GM12878 (cell line): ENCODE data around the gene CACNA2D2. TPM values are rescaled to one million over a fixed set of nuclear protein-coding genes. Genes with fewer than 3 reads are reported as not detected.

Source experiments
- ATAC-seq: fragments of 200-7000 bp; cut with Tn5 transposase; 3 replicates; pipeline ENCODE4 v1.9.1; 2020; ENCODE audit warnings: mild to moderate bottlenecking, moderate library complexity
- BruUV-seq: library from RNA; stranded (reverse); fragments of 400-500 nt; replicated peaks from 2 replicates; lab custom pipeline; 2021; lab: Mats Ljungman, UMichigan
- CTCF ChIA-PET: fragments of 300-600 bp; sonication (Branson Sonifier 250); formaldehyde crosslinking; extraction: SDS; loops from one replicate; lab custom pipeline; 2021; ENCODE audit warnings: inconsistent platforms; lab: Yijun Ruan, JAX
- POLR2A ChIA-PET: fragments of 350-600 bp; formaldehyde crosslinking; extraction: SDS; loops from one replicate; lab custom pipeline; 2021; ENCODE audit warnings: inconsistent platforms; lab: Charles Lee
- RAD21 ChIA-PET: fragments of 300-600 bp; sonication (Branson Sonifier 250); formaldehyde crosslinking; loops from one replicate; lab custom pipeline; 2023; ENCODE audit warnings: antibody characterized with exemption; ENCODE audit not compliant: unreplicated experiment; lab: Charles Lee
- SMC1A ChIA-PET: fragments of 300-600 bp; sonication (Branson Sonifier 250); formaldehyde crosslinking; loops from one replicate; lab custom pipeline; 2023; ENCODE audit not compliant: unreplicated experiment, uncharacterized antibody; lab: Charles Lee
- DNase-seq: peaks from one replicate; pipeline ENCODE4 v3.0.0-alpha.2; 2011; ENCODE audit warnings: low read depth, low spot score
- FAIRE-seq: peaks from 3 replicates; lab custom pipeline; 2011; peaks lifted over from hg19 to GRCh38; lab: Jason Lieb, UNC
- H2AFZ ChIP-seq: 2 replicates; pipeline ENCODE4 v1.6.0; 2011; ENCODE audit warnings: low read depth, low read length, control low read depth; ENCODE audit not compliant: control insufficient read depth
- H3K27ac ChIP-seq: 2 replicates; pipeline ENCODE4 v1.5.1; 2011; ENCODE audit warnings: control low read depth; ENCODE audit not compliant: control insufficient read depth, insufficient read depth
- H3K27me3 ChIP-seq, 2 experiments: replicated peaks in 1 of 2; 2 replicates each; pipeline versions ENCODE4 v1.6.0 to v1.6.1; 2011; ENCODE audit warnings: low read length in 1 of 2; ENCODE audit not compliant: control insufficient read depth in 2 of 2, insufficient read depth in 2 of 2
- H3K36me3 ChIP-seq, 2 experiments: 2 replicates each; pipeline ENCODE4 v1.5.1; 2011; ENCODE audit warnings: low read length in 1 of 2; ENCODE audit not compliant: control insufficient read depth in 2 of 2, insufficient read depth in 2 of 2
- H3K4me1 ChIP-seq: 2 replicates; pipeline ENCODE4 v1.6.1; 2011; ENCODE audit warnings: mild to moderate bottlenecking, low read length, moderate library complexity, mixed read lengths; ENCODE audit not compliant: control insufficient read depth, insufficient read depth
- H3K4me2 ChIP-seq: 2 replicates; pipeline ENCODE4 v1.6.0; 2011; ENCODE audit warnings: control low read depth; ENCODE audit not compliant: control insufficient read depth, insufficient read depth
- H3K4me3 ChIP-seq: fragments of 200-600 bp; sonication (generic); 2 replicates; pipeline ENCODE4 v1.5.1; 2016
- H3K79me2 ChIP-seq: 2 replicates; pipeline ENCODE4 v1.6.0; 2011; ENCODE audit warnings: low read length; ENCODE audit not compliant: control insufficient read depth, insufficient read depth
- H3K9ac ChIP-seq: 2 replicates; pipeline ENCODE4 v1.8.0; 2011; ENCODE audit warnings: low read length, control low read depth, mixed read lengths; ENCODE audit not compliant: control insufficient read depth, insufficient read depth
- H3K9me3 ChIP-seq: replicated peaks from 3 replicates; pipeline ENCODE4 v1.5.1; 2011; ENCODE audit warnings: mild to moderate bottlenecking, low read length; ENCODE audit not compliant: control insufficient read depth, insufficient read depth
- H4K20me1 ChIP-seq: 2 replicates; pipeline ENCODE4 v1.6.0; 2011; ENCODE audit not compliant: control insufficient read depth, insufficient read depth
- CBX3 ChIP-seq: fragments of 200-600 bp; sonication (generic); IDR thresholded peaks from 2 replicates; pipeline ENCODE4 v1.6.1; 2016; ENCODE audit warnings: low read depth, borderline replicate concordance
- ESRRA ChIP-seq: IDR thresholded peaks from 2 replicates; pipeline ENCODE4 v1.6.1; 2012; ENCODE audit warnings: mild to moderate bottlenecking, low read length, improper control_type of control experiment
- NFYA ChIP-seq: IDR thresholded peaks from 2 replicates; pipeline ENCODE4 v1.6.1; 2011; ENCODE audit warnings: low read depth, mild to moderate bottlenecking, low read length, improper control_type of control experiment, borderline replicate concordance
- NRF1 ChIP-seq: conservative IDR thresholded peaks from 2 replicates; pipeline ENCODE4 v1.6.1; 2011; ENCODE audit warnings: mild to moderate bottlenecking, low read depth, low read length, improper control_type of control experiment
- SP1 ChIP-seq: IDR thresholded peaks from one replicate; pipeline ENCODE4 v1.6.1; 2011; ENCODE audit warnings: low read depth, low read length
- SREBF2 ChIP-seq: IDR thresholded peaks from 2 replicates; pipeline ENCODE4 v1.6.1; 2012; ENCODE audit warnings: mild to moderate bottlenecking, low read length
- SUPT20H ChIP-seq: IDR thresholded peaks from 2 replicates; pipeline ENCODE4 v1.6.1; 2011; ENCODE audit warnings: low read depth, mild to moderate bottlenecking, low read length, moderate library complexity, borderline replicate concordance; ENCODE audit not compliant: control insufficient read depth
- ZBED1 ChIP-seq: IDR thresholded peaks from 2 replicates; pipeline ENCODE4 v1.6.1; 2016; ENCODE audit warnings: borderline replicate concordance
- WGBS: methylation state at CpG from one replicate; pipeline ENCODE4 v1.1.6; 2016; ENCODE audit warnings: low lambda C conversion rate; ENCODE audit not compliant: insufficient replicate concordance, insufficient coverage; ENCODE audit errors: missing lambda C conversion rate; 5-methylcytosine and 5-hydroxymethylcytosine counted together
- in situ Hi-C: fragments of 300-500 bp; cut with MboI; formaldehyde crosslinking; loops from 9 replicates; pipeline ENCODE4 v1.14.3; 2018; ENCODE audit warnings: mixed read lengths
- intact Hi-C: fragments of 100-400 bp; cut with micrococcal nuclease; formaldehyde crosslinking; loops from one replicate; pipeline ENCODE4 v1.14.2; 2022; ENCODE audit not compliant: unreplicated experiment
- polyA plus RNA-seq, 11 experiments: library from polyadenylated mRNA; depleted of rRNA in 4 of 11; unstranded in 6 of 11; stranded (reverse) in 5 of 11; fragments of >200 nt; fragmentation: Nextera tagmentation in 4 of 11; fragmentation: Illumina TruSeq in 1 of 11; extraction: Ambion mirVana in 4 of 11; extraction: Trizol in 1 of 11; gene quantifications; 1 replicate in 1 of 11; 2 replicates in 10 of 11; pipeline versions ENCODE4 v1.2.1 to v1.2.3, GENCODE V29; 2011 to 2016; ENCODE audit warnings: inconsistent platforms in 2 of 11, missing spikeins in 2 of 11, low read depth in 1 of 11
- total RNA-seq, 4 experiments: library from RNA; depleted of rRNA in 3 of 4; stranded (reverse); fragments of >200 nt in 3 of 4; fragmentation: Illumina TruSeq in 1 of 4; extraction: Trizol in 1 of 4; gene quantifications; 2 replicates each; pipeline versions ENCODE4 v1.2.1 to v1.2.3, GENCODE V29; 2013 to 2021
- TF ChIP-seq, protein P1 (sequence below), 3 experiments: IDR thresholded peaks in 2 of 3; conservative IDR thresholded peaks in 1 of 3; 2 replicates each; pipeline ENCODE4 v1.5.1; 2011; ENCODE audit warnings: low read depth in 3 of 3, low read length in 3 of 3, mild to moderate bottlenecking in 3 of 3, control low read depth in 2 of 3, moderate library complexity in 2 of 3, inconsistent platforms in 1 of 3, mixed read lengths in 1 of 3; ENCODE audit not compliant: control insufficient read depth in 2 of 3, insufficient read depth in 1 of 3; ENCODE audit errors: extremely low read depth in 1 of 3
- TF ChIP-seq, protein P2 (sequence below): fragments of 450-650 bp; formaldehyde crosslinking; IDR thresholded peaks from 2 replicates; pipeline ENCODE4 v1.5.0; 2022; ENCODE audit warnings: mild to moderate bottlenecking, missing genetic modification characterization
- TF ChIP-seq, protein P3 (sequence below): fragments of 450-650 bp; IDR thresholded peaks from 2 replicates; pipeline ENCODE4 v1.6.1; 2018; ENCODE audit warnings: mild to moderate bottlenecking, low read depth, moderate library complexity; ENCODE audit not compliant: partially characterized antibody
- TF ChIP-seq, protein P4 (sequence below): fragments of 450-650 bp; conservative IDR thresholded peaks from 2 replicates; pipeline ENCODE4 v1.6.1; 2017; ENCODE audit warnings: mild to moderate bottlenecking, moderate library complexity

Gene CACNA2D2
- total and polyA plus RNA-seq, 10 of the 15 experiments (the other 5 are each of a cell fraction or from before 2014, with no cell fraction given) = 0.03 to 0.07 TPM; not detected in 8

DNA sequence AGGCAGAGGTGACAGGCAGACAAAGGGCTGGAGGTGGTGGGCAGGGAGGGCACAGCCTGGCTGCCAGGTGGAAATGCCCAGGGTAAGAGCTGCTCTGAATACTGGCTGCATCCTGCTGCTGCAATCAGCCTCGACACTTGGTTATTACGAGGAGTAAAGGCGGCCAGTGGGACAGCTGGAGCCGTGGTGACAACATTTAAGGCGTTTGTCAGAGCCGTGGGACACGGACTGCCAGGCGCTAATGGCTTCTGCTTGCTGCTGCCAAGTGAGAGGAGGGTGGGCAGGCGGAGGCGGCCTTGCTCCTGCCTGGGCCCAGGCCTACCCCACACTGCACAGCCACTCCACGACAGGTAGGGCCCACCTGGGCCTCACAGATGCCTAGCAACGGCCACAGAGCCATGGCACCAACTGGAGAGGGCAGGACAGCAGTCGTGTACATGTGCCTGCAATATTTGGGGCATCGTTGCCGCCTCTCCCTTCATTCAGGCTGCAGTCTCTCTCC, 94.9 kb downstream of the CACNA2D2 start:
- no peak for DNase-seq
- TF ChIP-seq, protein P1, sequence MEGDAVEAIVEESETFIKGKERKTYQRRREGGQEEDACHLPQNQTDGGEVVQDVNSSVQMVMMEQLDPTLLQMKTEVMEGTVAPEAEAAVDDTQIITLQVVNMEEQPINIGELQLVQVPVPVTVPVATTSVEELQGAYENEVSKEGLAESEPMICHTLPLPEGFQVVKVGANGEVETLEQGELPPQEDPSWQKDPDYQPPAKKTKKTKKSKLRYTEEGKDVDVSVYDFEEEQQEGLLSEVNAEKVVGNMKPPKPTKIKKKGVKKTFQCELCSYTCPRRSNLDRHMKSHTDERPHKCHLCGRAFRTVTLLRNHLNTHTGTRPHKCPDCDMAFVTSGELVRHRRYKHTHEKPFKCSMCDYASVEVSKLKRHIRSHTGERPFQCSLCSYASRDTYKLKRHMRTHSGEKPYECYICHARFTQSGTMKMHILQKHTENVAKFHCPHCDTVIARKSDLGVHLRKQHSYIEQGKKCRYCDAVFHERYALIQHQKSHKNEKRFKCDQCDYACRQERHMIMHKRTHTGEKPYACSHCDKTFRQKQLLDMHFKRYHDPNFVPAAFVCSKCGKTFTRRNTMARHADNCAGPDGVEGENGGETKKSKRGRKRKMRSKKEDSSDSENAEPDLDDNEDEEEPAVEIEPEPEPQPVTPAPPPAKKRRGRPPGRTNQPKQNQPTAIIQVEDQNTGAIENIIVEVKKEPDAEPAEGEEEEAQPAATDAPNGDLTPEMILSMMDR (IDR thresholded peaks at IDR 0.05 in 2 of 3, conservative IDR thresholded peaks at IDR 0.05 in 1 of 3; ENCODE audit: control insufficient read depth in 2 of 3, extremely low read depth in 1 of 3, insufficient read depth in 1 of 3, low read depth in 3 of 3, low read length in 3 of 3) = no peak
- TF ChIP-seq, protein P2, sequence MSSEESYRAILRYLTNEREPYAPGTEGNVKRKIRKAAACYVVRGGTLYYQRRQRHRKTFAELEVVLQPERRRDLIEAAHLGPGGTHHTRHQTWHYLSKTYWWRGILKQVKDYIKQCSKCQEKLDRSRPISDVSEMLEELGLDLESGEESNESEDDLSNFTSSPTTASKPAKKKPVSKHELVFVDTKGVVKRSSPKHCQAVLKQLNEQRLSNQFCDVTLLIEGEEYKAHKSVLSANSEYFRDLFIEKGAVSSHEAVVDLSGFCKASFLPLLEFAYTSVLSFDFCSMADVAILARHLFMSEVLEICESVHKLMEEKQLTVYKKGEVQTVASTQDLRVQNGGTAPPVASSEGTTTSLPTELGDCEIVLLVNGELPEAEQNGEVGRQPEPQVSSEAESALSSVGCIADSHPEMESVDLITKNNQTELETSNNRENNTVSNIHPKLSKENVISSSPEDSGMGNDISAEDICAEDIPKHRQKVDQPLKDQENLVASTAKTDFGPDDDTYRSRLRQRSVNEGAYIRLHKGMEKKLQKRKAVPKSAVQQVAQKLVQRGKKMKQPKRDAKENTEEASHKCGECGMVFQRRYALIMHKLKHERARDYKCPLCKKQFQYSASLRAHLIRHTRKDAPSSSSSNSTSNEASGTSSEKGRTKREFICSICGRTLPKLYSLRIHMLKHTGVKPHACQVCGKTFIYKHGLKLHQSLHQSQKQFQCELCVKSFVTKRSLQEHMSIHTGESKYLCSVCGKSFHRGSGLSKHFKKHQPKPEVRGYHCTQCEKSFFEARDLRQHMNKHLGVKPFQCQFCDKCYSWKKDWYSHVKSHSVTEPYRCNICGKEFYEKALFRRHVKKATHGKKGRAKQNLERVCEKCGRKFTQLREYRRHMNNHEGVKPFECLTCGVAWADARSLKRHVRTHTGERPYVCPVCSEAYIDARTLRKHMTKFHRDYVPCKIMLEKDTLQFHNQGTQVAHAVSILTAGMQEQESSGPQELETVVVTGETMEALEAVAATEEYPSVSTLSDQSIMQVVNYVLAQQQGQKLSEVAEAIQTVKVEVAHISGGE (CRISPR knock-in tag) = no peak
- TF ChIP-seq, protein P3, sequence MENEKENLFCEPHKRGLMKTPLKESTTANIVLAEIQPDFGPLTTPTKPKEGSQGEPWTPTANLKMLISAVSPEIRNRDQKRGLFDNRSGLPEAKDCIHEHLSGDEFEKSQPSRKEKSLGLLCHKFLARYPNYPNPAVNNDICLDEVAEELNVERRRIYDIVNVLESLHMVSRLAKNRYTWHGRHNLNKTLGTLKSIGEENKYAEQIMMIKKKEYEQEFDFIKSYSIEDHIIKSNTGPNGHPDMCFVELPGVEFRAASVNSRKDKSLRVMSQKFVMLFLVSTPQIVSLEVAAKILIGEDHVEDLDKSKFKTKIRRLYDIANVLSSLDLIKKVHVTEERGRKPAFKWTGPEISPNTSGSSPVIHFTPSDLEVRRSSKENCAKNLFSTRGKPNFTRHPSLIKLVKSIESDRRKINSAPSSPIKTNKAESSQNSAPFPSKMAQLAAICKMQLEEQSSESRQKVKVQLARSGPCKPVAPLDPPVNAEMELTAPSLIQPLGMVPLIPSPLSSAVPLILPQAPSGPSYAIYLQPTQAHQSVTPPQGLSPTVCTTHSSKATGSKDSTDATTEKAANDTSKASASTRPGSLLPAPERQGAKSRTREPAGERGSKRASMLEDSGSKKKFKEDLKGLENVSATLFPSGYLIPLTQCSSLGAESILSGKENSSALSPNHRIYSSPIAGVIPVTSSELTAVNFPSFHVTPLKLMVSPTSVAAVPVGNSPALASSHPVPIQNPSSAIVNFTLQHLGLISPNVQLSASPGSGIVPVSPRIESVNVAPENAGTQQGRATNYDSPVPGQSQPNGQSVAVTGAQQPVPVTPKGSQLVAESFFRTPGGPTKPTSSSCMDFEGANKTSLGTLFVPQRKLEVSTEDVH = no peak
- TF ChIP-seq NFYA (no peak), SUPT20H (no peak), SREBF2 (no peak), SP1 (no peak), NRF1 (no peak), ESRRA (no peak), ZBED1 (no peak), CBX3 (no peak)
- TF ChIP-seq, protein P4, sequence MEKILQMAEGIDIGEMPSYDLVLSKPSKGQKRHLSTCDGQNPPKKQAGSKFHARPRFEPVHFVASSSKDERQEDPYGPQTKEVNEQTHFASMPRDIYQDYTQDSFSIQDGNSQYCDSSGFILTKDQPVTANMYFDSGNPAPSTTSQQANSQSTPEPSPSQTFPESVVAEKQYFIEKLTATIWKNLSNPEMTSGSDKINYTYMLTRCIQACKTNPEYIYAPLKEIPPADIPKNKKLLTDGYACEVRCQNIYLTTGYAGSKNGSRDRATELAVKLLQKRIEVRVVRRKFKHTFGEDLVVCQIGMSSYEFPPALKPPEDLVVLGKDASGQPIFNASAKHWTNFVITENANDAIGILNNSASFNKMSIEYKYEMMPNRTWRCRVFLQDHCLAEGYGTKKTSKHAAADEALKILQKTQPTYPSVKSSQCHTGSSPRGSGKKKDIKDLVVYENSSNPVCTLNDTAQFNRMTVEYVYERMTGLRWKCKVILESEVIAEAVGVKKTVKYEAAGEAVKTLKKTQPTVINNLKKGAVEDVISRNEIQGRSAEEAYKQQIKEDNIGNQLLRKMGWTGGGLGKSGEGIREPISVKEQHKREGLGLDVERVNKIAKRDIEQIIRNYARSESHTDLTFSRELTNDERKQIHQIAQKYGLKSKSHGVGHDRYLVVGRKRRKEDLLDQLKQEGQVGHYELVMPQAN = no peak

More for the DNA sequence above, 94.9 kb downstream of the CACNA2D2 start:
- ChIA-PET CTCF (no interaction called here), SMC1A (interaction anchor here (0.6 kb wide), 1 partner anchor 74 kb away, joined by 3 read pairs; no protein-coding TSS in a partner anchor), POLR2A (no interaction called here), RAD21 (no interaction called here)
- no peak overlapping the region for H3K9ac ChIP-seq
- H3K27ac ChIP-seq = no peak overlapping the region
- H4K20me1 ChIP-seq = no peaks in the 10 kb centered on the region
- H3K9me3 ChIP-seq = no peaks in the 10 kb centered on the region
- H2AFZ ChIP-seq = no peak overlapping the region
- no peak for ATAC-seq
- FAIRE-seq = no peak
- 9% methylated on average over 15 of the region's 15 CpGs for WGBS
- no peaks in the 10 kb centered on the region; the same call in 1 of the 2 replicates for H3K4me1 ChIP-seq
- 0 out of 4 replicates have a peak, but pooled peaks cover 0 to 1% of the 10 kb centered on the region in 2 experiments for H3K27me3 ChIP-seq
- BruUV-seq = no TSS peak
- no peaks in the 10 kb centered on the region for H3K79me2 ChIP-seq
- H3K4me2 ChIP-seq = no peak overlapping the region
- no peak overlapping the region for H3K4me3 ChIP-seq
- in situ Hi-C loops (no loop called here), intact Hi-C loops (no loop called here)
- H3K36me3 ChIP-seq = no peaks in the 10 kb centered on the region
